ENCODE results near the gene ADM. TPM values are rescaled to one million over a fixed set of nuclear protein-coding genes. Genes with fewer than 3 reads are reported as not detected.

Gene ADM, protein sequence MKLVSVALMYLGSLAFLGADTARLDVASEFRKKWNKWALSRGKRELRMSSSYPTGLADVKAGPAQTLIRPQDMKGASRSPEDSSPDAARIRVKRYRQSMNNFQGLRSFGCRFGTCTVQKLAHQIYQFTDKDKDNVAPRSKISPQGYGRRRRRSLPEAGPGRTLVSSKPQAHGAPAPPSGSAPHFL
- total RNA-seq, result 10 to 100 TPM in 3 of 4 donors, 1 to 10 TPM in 1; 8.0 to 69.1 (median 20.5) TPM

DNA sequence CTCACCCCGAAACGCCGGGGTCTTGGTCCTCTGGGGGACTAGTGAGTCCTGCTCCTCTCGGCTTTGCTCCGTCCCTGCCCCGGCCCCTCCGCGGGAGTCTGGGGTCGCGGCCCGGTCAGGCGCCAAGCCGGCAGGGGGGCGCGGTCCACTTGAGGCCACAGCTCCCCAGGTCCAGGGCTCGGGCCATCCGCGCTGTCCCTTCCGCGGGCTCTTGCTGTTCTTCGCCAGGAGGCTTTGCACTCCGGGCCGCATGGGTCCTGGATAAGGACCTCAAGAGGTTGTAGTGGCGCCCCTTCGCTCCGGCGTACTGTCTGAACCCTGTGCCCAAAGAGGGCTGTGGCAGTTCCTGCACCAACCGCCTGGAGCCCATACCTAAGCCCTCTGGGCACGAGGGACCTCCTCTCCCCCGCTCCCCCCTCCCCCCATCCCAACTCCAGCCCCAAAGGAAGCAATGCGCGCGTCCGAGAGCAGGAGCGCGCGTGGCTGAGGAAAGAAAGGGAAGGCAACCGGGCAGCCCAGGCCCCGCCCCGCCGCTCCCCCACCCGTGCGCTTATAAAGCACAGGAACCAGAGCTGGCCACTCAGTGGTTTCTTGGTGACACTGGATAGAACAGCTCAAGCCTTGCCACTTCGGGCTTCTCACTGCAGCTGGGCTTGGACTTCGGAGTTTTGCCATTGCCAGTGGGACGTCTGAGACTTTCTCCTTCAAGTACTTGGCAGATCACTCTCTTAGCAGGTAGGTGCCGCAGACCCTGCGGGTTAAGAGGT lies at the start of gene ADM:
Gene ADM (plus strand): TSS at position 579 of the 767 bp plus-strand sequence. CDS start 628 bp downstream, outside the sequence.
- H3K27me3 ChIP-seq, result no peaks in the 10 kb centered on the region
- H3K4me1 ChIP-seq, result peaks cover 51 to 52% of the 10 kb centered on the region in 2 donors
- intact Hi-C loops (cut with DNase I), result loop anchor here (5.0 kb wide), 2 partner anchors 92 to 307 kb away; no protein-coding TSS in a partner anchor

DNA sequence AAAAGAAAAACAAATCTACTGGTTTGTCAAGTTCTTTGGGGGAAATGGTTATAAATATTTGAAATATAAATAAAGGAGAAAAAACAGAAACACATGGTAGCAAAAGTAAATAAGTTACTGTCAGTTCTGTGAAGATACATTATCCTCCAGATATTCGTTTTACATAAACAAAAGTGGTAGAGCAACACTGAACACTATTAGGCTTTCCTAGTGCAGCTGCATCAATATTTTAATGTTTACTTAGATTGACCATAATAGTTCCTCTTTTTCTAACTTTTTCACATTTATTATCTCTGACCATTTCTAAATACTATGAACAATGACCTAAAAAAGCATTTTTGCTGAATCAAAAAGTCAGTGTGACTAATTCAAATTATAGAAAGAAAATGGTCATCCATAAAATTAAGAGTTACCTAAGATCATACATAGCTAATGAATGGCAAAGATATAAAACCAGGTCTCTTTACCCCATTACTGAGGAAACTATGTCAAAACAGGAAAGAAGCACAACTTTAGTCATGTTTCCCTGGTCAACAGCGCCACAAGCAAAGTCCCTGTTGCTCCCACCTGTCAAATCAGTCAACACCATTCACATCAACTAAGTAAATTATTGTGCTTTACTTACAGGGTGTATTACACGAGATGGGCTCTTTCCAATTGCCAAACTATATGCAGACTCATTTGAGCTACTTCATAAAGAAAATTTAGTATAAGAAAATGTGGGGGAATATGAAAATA lies 49.3 kb upstream of the ADM start:
- intact Hi-C loops (cut with DNase I), result no loop called here
- H3K4me3 ChIP-seq (replicated peaks in 1 of 3), result no peak overlapping the region
- H3K9me3 ChIP-seq, result no peaks in the 10 kb centered on the region
- 78 to 82% methylated on average over 3 of the region's 3 CpGs for WGBS, 2 donors
- H3K4me1 ChIP-seq, result peaks cover 0 to 9% of the 10 kb centered on the region in 2 donors
- no peaks in the 10 kb centered on the region for H3K27me3 ChIP-seq
- no peaks in the 10 kb centered on the region for H3K36me3 ChIP-seq
- no peak for DNase-seq
- H3K27ac ChIP-seq, result no peak overlapping the region
- TF ChIP-seq, protein P1, sequence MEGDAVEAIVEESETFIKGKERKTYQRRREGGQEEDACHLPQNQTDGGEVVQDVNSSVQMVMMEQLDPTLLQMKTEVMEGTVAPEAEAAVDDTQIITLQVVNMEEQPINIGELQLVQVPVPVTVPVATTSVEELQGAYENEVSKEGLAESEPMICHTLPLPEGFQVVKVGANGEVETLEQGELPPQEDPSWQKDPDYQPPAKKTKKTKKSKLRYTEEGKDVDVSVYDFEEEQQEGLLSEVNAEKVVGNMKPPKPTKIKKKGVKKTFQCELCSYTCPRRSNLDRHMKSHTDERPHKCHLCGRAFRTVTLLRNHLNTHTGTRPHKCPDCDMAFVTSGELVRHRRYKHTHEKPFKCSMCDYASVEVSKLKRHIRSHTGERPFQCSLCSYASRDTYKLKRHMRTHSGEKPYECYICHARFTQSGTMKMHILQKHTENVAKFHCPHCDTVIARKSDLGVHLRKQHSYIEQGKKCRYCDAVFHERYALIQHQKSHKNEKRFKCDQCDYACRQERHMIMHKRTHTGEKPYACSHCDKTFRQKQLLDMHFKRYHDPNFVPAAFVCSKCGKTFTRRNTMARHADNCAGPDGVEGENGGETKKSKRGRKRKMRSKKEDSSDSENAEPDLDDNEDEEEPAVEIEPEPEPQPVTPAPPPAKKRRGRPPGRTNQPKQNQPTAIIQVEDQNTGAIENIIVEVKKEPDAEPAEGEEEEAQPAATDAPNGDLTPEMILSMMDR (IDR thresholded peaks at IDR 0.05), result no peak
- TF ChIP-seq POLR2A (IDR thresholded peaks at IDR 0.05), result no peak

More for the DNA sequence above, at the start of gene ADM:
- Histone ChIP-seq H3K9me3 (no peaks in the 10 kb centered on the region), H3K4me3 (replicated peaks in 1 of 3) (peak within 1 kb of the TSS; percentile 27 to 73 (median 40)), H3K36me3 (no peaks in the 10 kb centered on the region), H3K27ac (peak within 1 kb of the TSS; percentile 47 to 97 (median 88))
- 3% methylated on average over 18 to 35 of the region's 48 CpGs for WGBS, 2 donors
- DNase-seq, result peak; percentile 82 to 85
- TF ChIP-seq, protein P1 (IDR thresholded peaks at IDR 0.05), result peak; percentile 19 to 42 (median 35)
- TF ChIP-seq POLR2A (IDR thresholded peaks at IDR 0.05), result peak; percentile 68 to 92

DNA sequence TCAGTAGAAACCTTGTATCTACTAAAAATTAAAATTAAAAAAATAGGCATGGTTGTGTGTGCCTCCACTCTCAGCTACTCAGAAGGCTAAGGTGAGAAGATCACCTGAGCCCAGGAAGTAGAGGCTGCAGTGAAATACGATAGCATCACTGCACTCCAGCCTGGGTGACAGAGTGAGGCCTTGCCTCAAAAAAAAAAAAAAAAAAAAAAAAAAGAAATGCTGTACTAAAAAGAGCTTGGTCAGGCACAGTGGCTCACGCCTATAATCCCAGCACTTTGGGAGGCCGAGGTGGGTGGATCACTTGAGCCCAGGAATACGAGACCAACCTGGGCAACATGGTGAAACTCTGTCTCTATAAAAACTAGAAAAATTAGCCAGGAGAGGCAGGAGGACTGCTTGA lies 47.4 kb upstream of the ADM start:
- Histone ChIP-seq H3K36me3 (no peaks in the 10 kb centered on the region), H3K4me3 (replicated peaks in 1 of 3) (no peak overlapping the region), H3K4me1 (peaks cover 0 to 9% of the 10 kb centered on the region in 2 donors), H3K27ac (no peak overlapping the region), H3K27me3 (no peaks in the 10 kb centered on the region), H3K9me3 (no peaks in the 10 kb centered on the region)
- no peak for DNase-seq
- no peak for TF ChIP-seq POLR2A (IDR thresholded peaks at IDR 0.05)
- TF ChIP-seq, protein P1 (IDR thresholded peaks at IDR 0.05), result no peak
- WGBS, 2 donors, result 92 to 93% methylated on average over 4 of the region's 4 CpGs
- intact Hi-C loops (cut with DNase I), result no loop called here

- no peaks in the 10 kb centered on the region for H3K9me3 ChIP-seq
- no peak for DNase-seq
- H3K4me3 ChIP-seq (replicated peaks in 1 of 3), result no peak overlapping the region
- intact Hi-C loops (cut with DNase I), result no loop called here
- no peak for TF ChIP-seq POLR2A (IDR thresholded peaks at IDR 0.05)
- TF ChIP-seq, protein P1 (IDR thresholded peaks at IDR 0.05), result no peak
- H3K27me3 ChIP-seq, result no peaks in the 10 kb centered on the region
- peaks cover 0 to 9% of the 10 kb centered on the region in 2 donors for H3K4me1 ChIP-seq
- no peak overlapping the region for H3K27ac ChIP-seq
- no peaks in the 10 kb centered on the region for H3K36me3 ChIP-seq
Observed at GRCh38 chr11:10261821-10262220, 43.1 kb upstream of the ADM start.

Data from thyroid gland (tissue), 4 donors.